ENCODE data around the gene KATNIP.

The KATNIP gene

DNA sequence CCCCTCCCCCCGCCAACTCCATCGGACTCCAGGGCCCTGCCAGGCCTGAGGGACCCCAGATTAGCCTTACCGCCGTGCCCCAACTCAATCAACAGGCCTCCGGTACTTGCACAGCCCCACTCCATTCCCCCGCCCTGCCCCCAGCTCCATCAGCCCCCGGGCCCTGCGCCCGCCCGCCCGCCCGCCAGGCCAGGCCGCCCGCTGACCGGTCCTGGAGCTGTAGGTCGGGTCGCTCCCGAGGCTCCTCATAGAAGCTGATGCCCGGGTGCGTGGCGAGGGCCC is 539 bp upstream of the KATNIP start:
- WGBS: 0% methylated on average over 12 of the region's 21 CpGs
- H3K18ac ChIP-seq (ENCODE audit: low read depth in 1 of 2, low read length in 2 of 2): peak overlapping the region in 1 of 2 experiments; percentile 84
- H3K4me2 ChIP-seq (ENCODE audit: low read length, poor library complexity, severe bottlenecking): peak overlapping the region; percentile 54
- no peak overlapping the region for H2BK15ac ChIP-seq (ENCODE audit: low read depth, poor library complexity, severe bottlenecking)
- H3K4me3 ChIP-seq (ENCODE audit: insufficient read depth in 1 of 2, low read depth in 1 of 2, low read length in 2 of 2): peak overlapping the region; percentile 92 to 99
- no peak for DNase-seq
- H3K36me3 ChIP-seq (ENCODE audit: control insufficient read depth in 1 of 2, insufficient read depth in 2 of 2, low read depth in 1 of 2, low read length in 2 of 2): peaks cover 12 to 20% of the 10 kb centered on the region in 2 experiments
- peaks cover 31% of the 10 kb centered on the region for H3K79me1 ChIP-seq (replicated peaks; ENCODE audit: low read length, poor library complexity, severe bottlenecking)
- no peaks in the 10 kb centered on the region for H3K9me3 ChIP-seq (ENCODE audit: control insufficient read depth, low read length)
- H2BK5ac ChIP-seq (ENCODE audit: low read depth, low read length, poor library complexity, severe bottlenecking): no peak overlapping the region
- peak overlapping the region; percentile 99 for H3K9ac ChIP-seq (ENCODE audit: low read length)
- peak overlapping the region; percentile 94 for H2AFZ ChIP-seq (ENCODE audit: low read depth, low read length)
- peak overlapping the region in 1 of 2 experiments; percentile 85 for H3K4ac ChIP-seq (ENCODE audit: low read depth in 1 of 2, low read length in 2 of 2)
- H2AK5ac ChIP-seq (ENCODE audit: low read length, severe bottlenecking): no peak overlapping the region
- peaks cover 15% of the 10 kb centered on the region for H3K4me1 ChIP-seq (ENCODE audit: control insufficient read depth, insufficient read depth, low read depth, low read length)
- peak overlapping the region in 1 of 2 experiments; percentile 97 for H3K14ac ChIP-seq (ENCODE audit: low read length in 2 of 2)
- H4K91ac ChIP-seq (ENCODE audit: low read length): no peak overlapping the region
- H3K23ac ChIP-seq (ENCODE audit: low read length in 2 of 2): peak overlapping the region in 1 of 2 experiments; percentile 83
- H2BK12ac ChIP-seq (ENCODE audit: low read length in 2 of 2): peak overlapping the region in 1 of 2 experiments; percentile 31
- H4K8ac ChIP-seq (ENCODE audit: low read length): peak overlapping the region; percentile 70
- H2BK120ac ChIP-seq (ENCODE audit: low read depth, low read length): no peak overlapping the region
- H3K27me3 ChIP-seq (ENCODE audit: control insufficient read depth in 1 of 2, insufficient read depth in 1 of 2, low read length in 2 of 2): no peaks in the 10 kb centered on the region
- H3K27ac ChIP-seq (ENCODE audit: low read length, poor library complexity, severe bottlenecking): peak overlapping the region; percentile 54

DNA sequence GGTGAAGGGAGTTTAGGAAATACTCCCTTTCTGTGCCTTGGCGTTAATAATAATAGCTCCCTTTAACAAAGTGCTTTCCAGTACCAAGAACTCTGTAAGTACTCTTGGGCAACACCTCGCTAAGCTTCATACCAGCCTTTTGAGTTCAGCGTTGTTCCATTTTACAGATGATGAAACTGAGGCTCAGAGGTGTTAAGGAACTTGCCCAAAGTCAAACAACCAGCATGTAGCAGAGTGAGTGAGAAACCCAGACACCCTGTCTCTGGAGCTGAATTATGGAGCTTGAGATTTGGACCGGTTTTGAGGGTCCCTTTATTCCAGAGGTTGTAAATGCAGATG is 607 bp downstream of the KATNIP start:
- H3K9ac ChIP-seq (ENCODE audit: low read length): peak overlapping the region; percentile 99
- peak overlapping the region; percentile 91 to 99 for H3K4me3 ChIP-seq (ENCODE audit: insufficient read depth in 1 of 2, low read depth in 1 of 2, low read length in 2 of 2)
- H3K27ac ChIP-seq (ENCODE audit: low read length, poor library complexity, severe bottlenecking): no peak overlapping the region
- H3K23ac ChIP-seq (ENCODE audit: low read length in 2 of 2): no peak overlapping the region
- H3K27me3 ChIP-seq (ENCODE audit: control insufficient read depth in 1 of 2, insufficient read depth in 1 of 2, low read length in 2 of 2): no peaks in the 10 kb centered on the region
- no peak overlapping the region for H3K14ac ChIP-seq (ENCODE audit: low read length in 2 of 2)
- peaks cover 3 to 9% of the 10 kb centered on the region in 2 experiments for H3K36me3 ChIP-seq (ENCODE audit: control insufficient read depth in 1 of 2, insufficient read depth in 2 of 2, low read depth in 1 of 2, low read length in 2 of 2)
- WGBS: 91% methylated on average over 3 of the region's 4 CpGs
- H3K18ac ChIP-seq (ENCODE audit: low read depth in 1 of 2, low read length in 2 of 2): no peak overlapping the region
- H2BK5ac ChIP-seq (ENCODE audit: low read depth, low read length, poor library complexity, severe bottlenecking): no peak overlapping the region
- no peak overlapping the region for H2AFZ ChIP-seq (ENCODE audit: low read depth, low read length)
- H3K4me1 ChIP-seq (ENCODE audit: control insufficient read depth, insufficient read depth, low read depth, low read length): peaks cover 15% of the 10 kb centered on the region
- H4K91ac ChIP-seq (ENCODE audit: low read length): no peak overlapping the region
- peak overlapping the region; percentile 77 for H3K4me2 ChIP-seq (ENCODE audit: low read length, poor library complexity, severe bottlenecking)
- H4K8ac ChIP-seq (ENCODE audit: low read length): no peak overlapping the region
- H2BK120ac ChIP-seq (ENCODE audit: low read depth, low read length): no peak overlapping the region
- H3K9me3 ChIP-seq (ENCODE audit: control insufficient read depth, low read length): no peaks in the 10 kb centered on the region
- no peak overlapping the region for H2BK12ac ChIP-seq (ENCODE audit: low read length in 2 of 2)
- no peak overlapping the region for H2AK5ac ChIP-seq (ENCODE audit: low read length, severe bottlenecking)
- peak overlapping the region; percentile 0 for H2BK15ac ChIP-seq (ENCODE audit: low read depth, poor library complexity, severe bottlenecking)
- no peak for DNase-seq
- H3K4ac ChIP-seq (ENCODE audit: low read depth in 1 of 2, low read length in 2 of 2): no peak overlapping the region
- peaks cover 26% of the 10 kb centered on the region for H3K79me1 ChIP-seq (replicated peaks; ENCODE audit: low read length, poor library complexity, severe bottlenecking)

DNA sequence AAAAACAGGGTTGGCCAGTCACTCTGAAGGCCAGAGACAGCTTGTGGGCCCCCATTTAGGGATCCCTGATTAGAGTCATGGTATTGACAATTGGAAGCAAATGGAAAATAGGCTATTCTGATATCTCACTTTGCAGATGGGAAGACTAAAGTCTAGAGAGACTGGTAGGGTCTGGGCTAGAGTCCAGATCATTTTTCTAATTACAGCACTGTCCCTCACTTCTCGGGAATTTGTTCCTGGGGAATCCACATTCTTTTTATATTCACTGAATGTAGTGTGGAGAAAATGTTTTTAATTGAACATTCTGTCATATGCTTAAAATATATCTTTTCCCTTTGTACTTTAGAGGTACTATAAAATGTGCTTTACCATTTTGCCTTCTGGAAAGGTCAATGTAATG is 1.1 kb downstream of the KATNIP start:
- Histone ChIP-seq H3K4ac (ENCODE audit: low read depth in 1 of 2, low read length in 2 of 2) (no peak overlapping the region), H3K9ac (ENCODE audit: low read length) (peak overlapping the region; percentile 99)
- no CpG with 5 or more reads among the region's 1 CpG for WGBS

DNA sequence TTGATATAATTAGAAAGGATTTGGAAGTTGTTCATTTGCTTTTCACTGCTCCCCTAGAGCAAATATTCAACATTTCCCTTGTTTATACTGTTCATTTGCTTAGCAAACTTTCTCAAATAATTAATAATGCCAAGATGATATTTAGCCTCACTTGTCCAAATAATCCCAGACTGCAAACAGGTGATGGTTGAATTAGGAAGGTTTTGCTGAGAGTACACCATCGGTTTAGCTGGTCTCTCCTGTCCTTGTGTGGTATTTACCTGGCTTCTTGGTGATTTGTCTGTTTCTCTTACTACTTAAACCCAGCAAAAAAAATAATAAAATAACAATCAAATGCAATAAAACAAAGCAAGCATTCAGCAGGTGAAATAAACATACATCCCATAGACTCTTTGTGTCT is 6.5 kb downstream of the KATNIP start:
- no CpG with 5 or more reads among the region's 1 CpG for WGBS
- Histone ChIP-seq H2AK5ac (ENCODE audit: low read length, severe bottlenecking) (no peak overlapping the region), H2AFZ (ENCODE audit: low read depth, low read length) (no peak overlapping the region)

More for the DNA sequence above, 1.1 kb downstream of the KATNIP start:
- no peak overlapping the region for H3K14ac ChIP-seq (ENCODE audit: low read length in 2 of 2)
- peak overlapping the region; percentile 77 for H3K4me2 ChIP-seq (ENCODE audit: low read length, poor library complexity, severe bottlenecking)
- H2BK15ac ChIP-seq (ENCODE audit: low read depth, poor library complexity, severe bottlenecking): no peak overlapping the region
- H3K23ac ChIP-seq (ENCODE audit: low read length in 2 of 2): no peak overlapping the region
- no peak overlapping the region for H4K8ac ChIP-seq (ENCODE audit: low read length)
- no peak overlapping the region for H2AFZ ChIP-seq (ENCODE audit: low read depth, low read length)
- H2BK5ac ChIP-seq (ENCODE audit: low read depth, low read length, poor library complexity, severe bottlenecking): no peak overlapping the region
- no peak overlapping the region for H2BK120ac ChIP-seq (ENCODE audit: low read depth, low read length)
- no peak overlapping the region for H2AK5ac ChIP-seq (ENCODE audit: low read length, severe bottlenecking)
- peaks cover 25% of the 10 kb centered on the region for H3K79me1 ChIP-seq (replicated peaks; ENCODE audit: low read length, poor library complexity, severe bottlenecking)
- no peak overlapping the region for H3K18ac ChIP-seq (ENCODE audit: low read depth in 1 of 2, low read length in 2 of 2)
- H3K27me3 ChIP-seq (ENCODE audit: control insufficient read depth in 1 of 2, insufficient read depth in 1 of 2, low read length in 2 of 2): no peaks in the 10 kb centered on the region
- no peak overlapping the region for H4K91ac ChIP-seq (ENCODE audit: low read length)
- H3K36me3 ChIP-seq (ENCODE audit: control insufficient read depth in 1 of 2, insufficient read depth in 2 of 2, low read depth in 1 of 2, low read length in 2 of 2): peaks cover 3 to 4% of the 10 kb centered on the region in 2 experiments
- peaks cover 15% of the 10 kb centered on the region for H3K4me1 ChIP-seq (ENCODE audit: control insufficient read depth, insufficient read depth, low read depth, low read length)
- no peak overlapping the region for H3K27ac ChIP-seq (ENCODE audit: low read length, poor library complexity, severe bottlenecking)
- H3K4me3 ChIP-seq (ENCODE audit: insufficient read depth in 1 of 2, low read depth in 1 of 2, low read length in 2 of 2): peak overlapping the region in 1 of 2 experiments; percentile 99
- peak; percentile 33 for DNase-seq
- no peaks in the 10 kb centered on the region for H3K9me3 ChIP-seq (ENCODE audit: control insufficient read depth, low read length)
- no peak overlapping the region for H2BK12ac ChIP-seq (ENCODE audit: low read length in 2 of 2)

More for the DNA sequence above, 6.5 kb downstream of the KATNIP start:
- H3K9ac ChIP-seq (ENCODE audit: low read length): no peak overlapping the region
- H2BK120ac ChIP-seq (ENCODE audit: low read depth, low read length): no peak overlapping the region
- H4K8ac ChIP-seq (ENCODE audit: low read length): no peak overlapping the region
- no peak overlapping the region for H4K91ac ChIP-seq (ENCODE audit: low read length)
- no peak overlapping the region for H2BK5ac ChIP-seq (ENCODE audit: low read depth, low read length, poor library complexity, severe bottlenecking)
- H3K36me3 ChIP-seq (ENCODE audit: control insufficient read depth in 1 of 2, insufficient read depth in 2 of 2, low read depth in 1 of 2, low read length in 2 of 2): peaks cover 5 to 12% of the 10 kb centered on the region in 2 experiments
- no peak overlapping the region for H3K27ac ChIP-seq (ENCODE audit: low read length, poor library complexity, severe bottlenecking)
- H3K27me3 ChIP-seq (ENCODE audit: control insufficient read depth in 1 of 2, insufficient read depth in 1 of 2, low read length in 2 of 2): no peaks in the 10 kb centered on the region
- no peak overlapping the region for H3K4me2 ChIP-seq (ENCODE audit: low read length, poor library complexity, severe bottlenecking)
- H3K4ac ChIP-seq (ENCODE audit: low read depth in 1 of 2, low read length in 2 of 2): no peak overlapping the region
- H3K14ac ChIP-seq (ENCODE audit: low read length in 2 of 2): no peak overlapping the region
- H3K4me3 ChIP-seq (ENCODE audit: insufficient read depth in 1 of 2, low read depth in 1 of 2, low read length in 2 of 2): no peak overlapping the region
- H3K18ac ChIP-seq (ENCODE audit: low read depth in 1 of 2, low read length in 2 of 2): no peak overlapping the region
- no peak for DNase-seq
- peaks cover 31% of the 10 kb centered on the region for H3K79me1 ChIP-seq (replicated peaks; ENCODE audit: low read length, poor library complexity, severe bottlenecking)
- no peaks in the 10 kb centered on the region for H3K9me3 ChIP-seq (ENCODE audit: control insufficient read depth, low read length)
- no peak overlapping the region for H3K23ac ChIP-seq (ENCODE audit: low read length in 2 of 2)
- H2BK12ac ChIP-seq (ENCODE audit: low read length in 2 of 2): no peak overlapping the region
- no peaks in the 10 kb centered on the region for H3K4me1 ChIP-seq (ENCODE audit: control insufficient read depth, insufficient read depth, low read depth, low read length)
- H2BK15ac ChIP-seq (ENCODE audit: low read depth, poor library complexity, severe bottlenecking): no peak overlapping the region
